ENCODE data around the gene PANK4.
A peak's percentile ranks its signal among the peaks of the same experiment; 100 is the strongest.

The PANK4 gene

GRCh38 chr1:2528016-2528415, 1.6 kb upstream of the PANK4 start:
- H3K4me3 ChIP-seq (ENCODE audit: low read length), result no peak overlapping the region
- no peak for DNase-seq (ENCODE audit: low read depth)
- TF ChIP-seq CTCF (conservative IDR thresholded peaks at IDR 0.05; ENCODE audit: low read length), result no peak

- H3K4me3 ChIP-seq (ENCODE audit: low read length), result no peak overlapping the region
- no peak for DNase-seq (ENCODE audit: low read depth)
- TF ChIP-seq CTCF (conservative IDR thresholded peaks at IDR 0.05; ENCODE audit: low read length), result no peak
Measured at GRCh38 chr1:2527556-2527860, 1.1 kb upstream of the PANK4 start.

- no peak for TF ChIP-seq CTCF (conservative IDR thresholded peaks at IDR 0.05; ENCODE audit: low read length)
- DNase-seq (ENCODE audit: low read depth), result peak; percentile 54
- H3K4me3 ChIP-seq (ENCODE audit: low read length), result peak overlapping the region; percentile 65
Measured at GRCh38 chr1:2526824-2527555, 594 bp upstream of the PANK4 start.

GRCh38 chr1:2525572-2525919, 850 bp downstream of the PANK4 start:
- TF ChIP-seq CTCF (conservative IDR thresholded peaks at IDR 0.05; ENCODE audit: low read length), result no peak
- peak overlapping the region; percentile 83 for H3K4me3 ChIP-seq (ENCODE audit: low read length)
- no peak for DNase-seq (ENCODE audit: low read depth)

- no peak for TF ChIP-seq CTCF (conservative IDR thresholded peaks at IDR 0.05; ENCODE audit: low read length)
- no peak for DNase-seq (ENCODE audit: low read depth)
- H3K4me3 ChIP-seq (ENCODE audit: low read length), result no peak overlapping the region
Measured at GRCh38 chr1:2523891-2524609, 2.3 kb downstream of the PANK4 start.

- H3K4me3 ChIP-seq (ENCODE audit: low read length), result no peak overlapping the region
- no peak for TF ChIP-seq CTCF (conservative IDR thresholded peaks at IDR 0.05; ENCODE audit: low read length)
- no peak for DNase-seq (ENCODE audit: low read depth)
Measured at GRCh38 chr1:2523191-2523890, 3.1 kb downstream of the PANK4 start.

- H3K4me3 ChIP-seq (ENCODE audit: low read length), result no peak overlapping the region
- DNase-seq (ENCODE audit: low read depth), result no peak
- no peak for TF ChIP-seq CTCF (conservative IDR thresholded peaks at IDR 0.05; ENCODE audit: low read length)
Measured at GRCh38 chr1:2522230-2522629, 4.2 kb downstream of the PANK4 start.
